Upper lobe of left lung (tissue), 6 donors: Measurements from ENCODE around the gene SEPTIN8. TPM values are rescaled to one million over a fixed set of nuclear protein-coding genes. Genes with fewer than 3 reads are reported as not detected.
A peak's percentile ranks its signal among the peaks of the same experiment; 100 is the strongest.

Source experiments
- ATAC-seq, 2 donors: fragments of 200-7000 bp; cut with Tn5 transposase; one replicate each; pipeline ENCODE4 v1.9.1; 2022; ENCODE audit warnings: mild to moderate bottlenecking in 2 of 2, moderate library complexity in 2 of 2; ENCODE audit not compliant: low FRiP score in 2 of 2
- DNase-seq, 2 donors: peaks; one replicate each; pipeline ENCODE4 v3.0.0-alpha.2; 2019 to 2020
- H3K27ac ChIP-seq, 4 donors: fragments of 200-600 bp; sonication (generic); one replicate each; pipeline ENCODE4 v1.5.1; 2016 to 2019
- H3K27me3 ChIP-seq, 4 donors: fragments of 200-600 bp; sonication (generic); one replicate each; pipeline ENCODE4 v1.5.1; 2017 to 2019
- H3K36me3 ChIP-seq, 4 donors: fragments of 200-600 bp; sonication (generic); one replicate each; pipeline ENCODE4 v1.5.1; 2016 to 2019
- H3K4me1 ChIP-seq, 4 donors: fragments of 200-600 bp; sonication (generic); one replicate each; pipeline ENCODE4 v1.5.1; 2018 to 2019
- H3K4me3 ChIP-seq, 4 donors: fragments of 200-600 bp; sonication (generic); one replicate each; pipeline ENCODE4 v1.5.1; 2017 to 2019; ENCODE audit warnings: mild to moderate bottlenecking in 2 of 4, moderate library complexity in 1 of 4
- H3K9me3 ChIP-seq, 4 donors: fragments of 200-600 bp; sonication (generic); one replicate each; pipeline ENCODE4 v1.5.1; 2018 to 2019
- CTCF ChIP-seq, 6 experiments: fragments of 450-650 bp in 4 of 6; fragments of 200-600 bp in 2 of 6; sonication (generic) in 2 of 6; IDR thresholded peaks; one replicate each; pipeline ENCODE4 v1.5.1; 2016 to 2019; ENCODE audit warnings: antibody characterized with exemption in 6 of 6
- EP300 ChIP-seq, 4 donors: sonication (generic); formaldehyde crosslinking; IDR thresholded peaks; one replicate each; pipeline ENCODE4 v1.5.1; 2017; ENCODE audit warnings: antibody characterized with exemption in 4 of 4, control low read depth in 2 of 4
- POLR2A ChIP-seq, 4 donors: fragments of 450-650 bp; IDR thresholded peaks; one replicate each; pipeline ENCODE4 v1.5.1; 2016 to 2017; ENCODE audit warnings: antibody characterized with exemption in 4 of 4, mild to moderate bottlenecking in 2 of 4
- POLR2AphosphoS5 ChIP-seq, 2 donors: sonication (generic); formaldehyde crosslinking; IDR thresholded peaks; one replicate each; pipeline ENCODE4 v1.5.1; 2017; ENCODE audit warnings: antibody characterized with exemption in 2 of 2
- WGBS, 2 donors: methylation state at CpG; one replicate each; pipeline ENCODE4 v1.1.5; 2017 to 2018; 5-methylcytosine and 5-hydroxymethylcytosine counted together
- total RNA-seq, 6 donors: library from RNA; depleted of rRNA in 4 of 6; stranded (reverse); fragments of >200 nt in 4 of 6; gene quantifications; one replicate each; pipeline versions ENCODE4 v1.1.0 to v1.2.1, GENCODE V29; 2016 to 2021
- donor health status: DM: no; HTN: no; CAD: no; lungs with moderate emphysema.
- donor health status: DM: no; HTN: yes; CAD: no; lungs with severe emphysema.

Gene SEPTIN8
- total RNA-seq, 6 donors from 2014 or later: 26.3 to 41.5 (median 31.5) TPM

- ATAC-seq (no peak), DNase-seq (no peak)
- no peaks in the 10 kb centered on the region for H3K36me3 ChIP-seq
- H3K4me3 ChIP-seq: no peak overlapping the region
- no peaks in the 10 kb centered on the region for H3K9me3 ChIP-seq
- 95 to 99% methylated on average over 3 of the region's 3 CpGs for WGBS, 2 donors
- H3K27ac ChIP-seq: no peak overlapping the region
- no peaks in the 10 kb centered on the region for H3K27me3 ChIP-seq
- H3K4me1 ChIP-seq: peaks cover 20 to 29% (median 21%) of the 10 kb centered on the region in 4 donors
- TF ChIP-seq POLR2AphosphoS5 (IDR thresholded peaks at IDR 0.05): no peak
- no peak for TF ChIP-seq EP300 (IDR thresholded peaks at IDR 0.05)
- TF ChIP-seq POLR2A (IDR thresholded peaks at IDR 0.05): no peak
- TF ChIP-seq CTCF (IDR thresholded peaks at IDR 0.05): no peak
These were observed 2.9 kb upstream of the SEPTIN8 start for GRCh38 chr5:132779961-132780360.

- peaks cover 22 to 38% (median 23%) of the 10 kb centered on the region in 4 donors for H3K4me1 ChIP-seq
- TF ChIP-seq POLR2A (IDR thresholded peaks at IDR 0.05): no peak
- TF ChIP-seq CTCF (IDR thresholded peaks at IDR 0.05): no peak
- TF ChIP-seq POLR2AphosphoS5 (IDR thresholded peaks at IDR 0.05): no peak
- TF ChIP-seq EP300 (IDR thresholded peaks at IDR 0.05): no peak
- ATAC-seq (no peak), DNase-seq (no peak)
- no peaks in the 10 kb centered on the region for H3K9me3 ChIP-seq
- no peaks in the 10 kb centered on the region for H3K27me3 ChIP-seq
- H3K27ac ChIP-seq: no peak overlapping the region
- no peaks in the 10 kb centered on the region for H3K36me3 ChIP-seq
- no peak overlapping the region for H3K4me3 ChIP-seq
- 72 to 79% methylated on average over 5 of the region's 5 CpGs for WGBS, 2 donors
These were observed 1.8 kb upstream of the SEPTIN8 start for GRCh38 chr5:132778856-132779255.

- Histone ChIP-seq H3K4me1 (peaks cover 22 to 38% (median 23%) of the 10 kb centered on the region in 4 donors), H3K4me3 (peak overlapping the region; percentile 75 to 95 (median 87)), H3K27ac (peak overlapping the region in 1 of 4 donors; percentile 89), H3K9me3 (no peaks in the 10 kb centered on the region), H3K27me3 (no peaks in the 10 kb centered on the region), H3K36me3 (no peaks in the 10 kb centered on the region)
- 51 to 66% methylated on average over 4 of the region's 4 CpGs for WGBS, 2 donors
- TF ChIP-seq POLR2A (IDR thresholded peaks at IDR 0.05): no peak
- no peak for TF ChIP-seq POLR2AphosphoS5 (IDR thresholded peaks at IDR 0.05)
- DNase-seq (no peak), ATAC-seq (no peak)
These were observed 1.1 kb upstream of the SEPTIN8 start for GRCh38 chr5:132778129-132778528.

GRCh38 chr5:132776938-132777208 lies 166 bp downstream of the SEPTIN8 start:
- peak overlapping the region; percentile 79 to 89 (median 84) for H3K27ac ChIP-seq
- H3K9me3 ChIP-seq: no peaks in the 10 kb centered on the region
- no peaks in the 10 kb centered on the region for H3K27me3 ChIP-seq
- ATAC-seq: no peak
- WGBS, 2 donors: no CpG with 5 or more reads among the region's 40 CpGs
- H3K4me3 ChIP-seq: peak overlapping the region; percentile 75 to 95 (median 87)
- TF ChIP-seq POLR2A (IDR thresholded peaks at IDR 0.05) (no peak), CTCF (IDR thresholded peaks at IDR 0.05) (no peak), EP300 (IDR thresholded peaks at IDR 0.05) (no peak)
- no peak for DNase-seq
- H3K4me1 ChIP-seq: peaks cover 24 to 45% (median 27%) of the 10 kb centered on the region in 4 donors
- H3K36me3 ChIP-seq: no peaks in the 10 kb centered on the region

GRCh38 chr5:132776131-132776937 lies 705 bp downstream of the SEPTIN8 start:
- Histone ChIP-seq H3K27me3 (no peaks in the 10 kb centered on the region), H3K27ac (peak overlapping the region; percentile 79 to 89 (median 84)), H3K4me3 (peak overlapping the region; percentile 75 to 95 (median 87)), H3K9me3 (no peaks in the 10 kb centered on the region), H3K36me3 (no peaks in the 10 kb centered on the region), H3K4me1 (peaks cover 29 to 51% (median 32%) of the 10 kb centered on the region in 4 donors)
- DNase-seq (no peak), ATAC-seq (peak; percentile 41 to 57)
- WGBS, 2 donors: 10 to 11% methylated on average over 8 to 23 of the region's 39 CpGs
- TF ChIP-seq CTCF (IDR thresholded peaks at IDR 0.05): no peak
- no peak for TF ChIP-seq POLR2A (IDR thresholded peaks at IDR 0.05)
- TF ChIP-seq EP300 (IDR thresholded peaks at IDR 0.05): no peak
- no peak for TF ChIP-seq POLR2AphosphoS5 (IDR thresholded peaks at IDR 0.05)
